HG02571 (cell line): ENCODE results near the gene RSPH9.
A peak's percentile ranks its signal among the peaks of the same experiment; 100 is the strongest.

Experiments
- ATAC-seq: cut with Tn5 transposase; IDR thresholded peaks from one replicate; pipeline ENCODE4 v1.9.1; 2021; ENCODE audit warnings: mild to moderate bottlenecking, moderate library complexity; ENCODE audit not compliant: unreplicated experiment

The RSPH9 gene, protein sequence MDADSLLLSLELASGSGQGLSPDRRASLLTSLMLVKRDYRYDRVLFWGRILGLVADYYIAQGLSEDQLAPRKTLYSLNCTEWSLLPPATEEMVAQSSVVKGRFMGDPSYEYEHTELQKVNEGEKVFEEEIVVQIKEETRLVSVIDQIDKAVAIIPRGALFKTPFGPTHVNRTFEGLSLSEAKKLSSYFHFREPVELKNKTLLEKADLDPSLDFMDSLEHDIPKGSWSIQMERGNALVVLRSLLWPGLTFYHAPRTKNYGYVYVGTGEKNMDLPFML

DNA sequence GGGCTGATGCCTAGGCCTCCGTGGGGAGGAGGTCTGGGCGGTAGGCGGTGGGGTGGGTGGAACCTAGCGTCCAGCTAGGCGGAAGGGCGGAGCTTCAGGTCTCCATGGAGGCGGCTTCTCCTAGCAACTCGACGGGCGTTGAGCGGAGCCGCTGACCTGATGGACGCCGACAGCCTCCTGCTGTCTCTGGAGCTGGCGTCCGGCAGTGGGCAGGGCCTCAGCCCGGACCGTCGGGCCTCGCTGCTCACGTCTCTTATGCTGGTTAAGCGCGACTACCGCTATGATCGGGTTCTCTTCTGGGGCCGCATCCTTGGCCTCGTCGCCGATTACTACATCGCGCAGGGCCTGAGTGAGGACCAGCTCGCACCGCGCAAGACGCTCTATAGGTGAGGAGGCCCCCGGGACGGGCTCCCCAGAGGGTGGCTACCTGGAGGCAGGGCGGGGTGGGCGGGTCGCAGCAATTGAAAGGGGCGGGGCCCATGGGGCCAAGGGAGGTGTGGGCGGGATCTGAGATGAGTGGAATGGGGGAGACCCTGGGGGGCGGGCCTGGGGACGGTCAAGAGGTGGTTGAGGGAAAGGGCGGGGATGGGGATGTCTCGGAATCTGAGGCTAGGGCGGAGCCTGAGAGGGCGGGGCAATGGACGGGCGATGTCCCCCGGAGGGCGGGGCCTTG, at the start of gene RSPH9:
RSPH9 (plus strand) TSS at position 97 of the 673 bp plus-strand sequence; CDS start at position 160, 63 bp downstream.
- ATAC-seq = peak; percentile 75

DNA sequence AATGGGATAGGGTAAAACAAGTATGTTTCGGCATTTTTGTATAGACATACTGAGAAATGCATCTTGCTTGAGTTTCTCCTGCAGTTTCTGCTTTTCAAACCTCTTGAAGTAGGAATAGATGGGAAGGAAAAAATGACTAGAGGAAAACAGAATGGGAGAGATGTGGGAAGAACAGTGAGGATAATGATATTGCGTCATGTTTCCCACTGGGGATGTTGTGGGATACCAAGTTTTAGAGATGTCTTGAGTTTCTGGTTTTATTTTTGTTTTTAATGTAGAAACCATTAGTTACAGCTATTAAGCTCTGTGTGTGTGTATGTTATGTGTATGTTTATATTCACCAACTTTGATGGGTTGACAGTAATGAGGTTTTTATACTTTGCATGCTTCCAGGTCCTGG, 44.2 kb upstream of the RSPH9 start:
- no peak for ATAC-seq

DNA sequence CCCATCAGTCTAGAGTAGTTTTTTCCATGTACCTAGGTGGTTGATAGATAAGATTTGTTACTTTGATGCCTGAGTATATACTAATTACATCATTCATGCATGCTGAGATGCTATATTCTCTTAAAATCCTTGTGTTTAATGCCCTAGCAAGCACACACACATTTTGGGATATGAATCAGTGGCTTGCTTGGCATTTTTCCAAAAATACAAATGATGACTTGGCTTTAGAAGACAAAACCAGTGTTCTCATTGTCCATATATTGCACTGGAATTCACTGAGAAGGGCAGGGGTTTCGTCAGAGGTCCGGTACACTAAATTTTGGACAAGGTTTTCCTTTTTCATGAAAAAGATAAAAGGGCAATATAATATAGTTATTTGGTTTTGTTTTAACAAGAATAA, 40.7 kb upstream of the RSPH9 start:
- no peak for ATAC-seq

DNA sequence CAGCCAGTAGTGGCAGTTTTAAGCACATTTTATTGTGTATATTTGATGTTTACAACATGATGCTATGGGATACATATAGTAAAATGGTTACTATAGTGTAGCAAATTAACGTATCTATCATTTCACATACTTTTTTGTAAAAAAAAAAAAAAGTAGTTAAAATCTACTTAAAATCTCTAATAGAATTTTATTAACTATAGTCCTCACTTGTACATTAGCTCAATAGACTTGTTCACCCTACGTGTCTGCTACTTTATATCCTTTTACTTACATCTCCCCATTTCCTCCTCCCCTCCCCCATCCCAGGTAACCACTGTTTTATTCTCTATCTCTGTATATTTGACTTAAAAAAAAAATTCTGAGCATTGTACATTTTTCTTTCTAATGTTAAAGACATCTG, 38.8 kb upstream of the RSPH9 start:
- ATAC-seq = no peak

DNA sequence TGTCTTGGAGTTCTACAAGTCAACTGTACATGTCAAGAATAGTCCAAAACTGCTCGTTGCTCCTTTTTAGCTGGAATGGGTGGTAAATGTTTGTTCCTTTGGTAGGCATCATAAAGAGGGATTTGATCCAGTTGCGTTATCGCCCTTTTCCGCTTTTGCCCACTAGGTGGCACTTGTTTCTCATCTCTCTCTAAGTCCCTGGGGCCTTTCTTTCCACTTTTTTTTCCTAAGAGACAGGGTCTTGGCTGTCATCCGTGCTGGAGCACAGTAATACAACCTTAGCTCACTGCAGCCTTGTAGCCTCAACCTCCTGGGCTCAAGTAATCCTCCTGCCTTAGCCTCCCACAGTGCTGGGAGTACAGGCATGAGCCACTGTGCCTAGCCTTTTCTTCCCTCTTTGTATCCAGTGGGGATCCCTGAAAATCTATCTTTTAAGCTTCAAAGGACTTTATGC, 36.5 kb upstream of the RSPH9 start:
- ATAC-seq = no peak

DNA sequence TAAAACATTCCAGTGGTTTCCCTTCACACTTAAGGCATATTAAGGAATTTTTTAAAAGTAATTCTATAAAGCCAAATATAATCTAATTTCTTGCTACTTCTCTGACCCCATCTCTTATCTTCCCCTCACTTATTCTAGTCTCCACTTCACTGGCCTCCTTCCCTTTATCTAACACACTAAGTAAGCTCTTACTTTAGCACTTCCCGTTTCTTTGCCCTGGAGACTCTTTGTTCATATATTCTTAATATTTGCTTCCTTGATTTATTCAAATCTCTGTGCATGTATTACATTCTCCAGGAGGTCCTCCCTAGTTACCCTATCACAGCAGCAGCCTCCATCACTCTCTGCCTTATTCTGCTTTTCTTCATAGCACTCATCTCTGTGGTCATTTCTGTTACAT, 36.0 kb upstream of the RSPH9 start:
- no peak for ATAC-seq

DNA sequence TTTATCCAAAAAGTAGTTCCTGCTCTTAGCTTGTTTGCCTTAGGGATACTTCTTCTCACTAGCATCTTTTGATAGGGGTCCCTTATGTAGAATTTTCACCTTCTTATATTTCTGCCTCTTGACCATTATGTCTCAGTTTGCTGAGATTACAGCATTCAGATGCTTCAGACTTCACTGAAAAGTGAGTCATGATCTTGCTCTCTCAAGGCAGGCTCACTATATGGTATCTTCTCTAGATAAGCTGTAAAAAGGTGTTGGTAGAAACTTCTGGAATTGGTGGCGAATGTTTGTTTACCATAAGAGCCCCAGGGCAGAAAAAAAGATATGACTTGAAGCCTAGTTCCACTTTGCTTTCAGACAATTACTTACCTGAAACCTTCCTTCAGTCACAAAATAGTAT, 35.4 kb upstream of the RSPH9 start:
- ATAC-seq = no peak

DNA sequence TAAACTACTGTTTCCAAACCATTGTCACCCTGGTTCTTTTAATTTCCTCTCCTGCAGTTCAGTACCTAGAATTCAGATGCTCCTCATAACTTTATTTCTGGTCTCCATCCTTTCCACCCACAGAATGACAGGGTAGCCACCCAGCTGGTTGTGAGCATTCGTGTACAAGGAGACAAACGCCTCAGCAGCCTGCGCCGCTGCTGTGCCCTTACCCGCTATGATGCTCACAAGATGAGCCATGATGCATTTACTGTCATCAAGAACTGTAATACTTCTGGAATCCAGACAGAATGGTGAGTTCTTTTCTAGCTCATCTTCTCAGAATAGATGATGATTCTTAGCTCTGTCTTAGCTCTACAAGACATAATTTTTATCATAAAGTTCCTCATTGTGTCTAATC, 34.4 kb upstream of the RSPH9 start:
- no peak for ATAC-seq

DNA sequence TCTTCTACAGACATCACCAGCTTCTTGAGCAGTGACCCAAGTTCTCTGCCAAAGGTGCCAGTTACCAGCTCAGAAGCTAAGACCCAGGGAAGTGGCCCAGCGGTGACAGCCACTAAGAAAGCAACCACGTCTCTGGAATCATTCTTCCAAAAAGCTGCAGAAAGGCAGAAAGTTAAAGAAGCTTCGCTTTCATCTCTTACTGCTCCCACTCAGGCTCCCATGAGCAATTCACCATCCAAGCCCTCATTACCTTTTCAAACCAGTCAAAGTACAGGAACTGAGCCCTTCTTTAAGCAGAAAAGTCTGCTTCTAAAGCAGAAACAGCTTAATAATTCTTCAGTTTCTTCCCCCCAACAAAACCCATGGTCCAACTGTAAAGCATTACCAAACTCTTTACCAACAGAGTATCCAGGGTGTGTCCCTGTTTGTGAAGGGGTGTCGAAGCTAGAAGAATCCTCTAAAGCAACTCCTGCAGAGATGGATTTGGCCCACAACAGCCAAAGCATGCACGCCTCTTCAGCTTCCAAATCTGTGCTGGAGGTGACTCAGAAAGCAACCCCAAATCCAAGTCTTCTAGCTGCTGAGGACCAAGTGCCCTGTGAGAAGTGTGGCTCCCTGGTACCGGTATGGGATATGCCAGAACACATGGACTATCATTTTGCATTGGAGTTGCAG, 31.0 kb upstream of the RSPH9 start:
- ATAC-seq = no peak

DNA sequence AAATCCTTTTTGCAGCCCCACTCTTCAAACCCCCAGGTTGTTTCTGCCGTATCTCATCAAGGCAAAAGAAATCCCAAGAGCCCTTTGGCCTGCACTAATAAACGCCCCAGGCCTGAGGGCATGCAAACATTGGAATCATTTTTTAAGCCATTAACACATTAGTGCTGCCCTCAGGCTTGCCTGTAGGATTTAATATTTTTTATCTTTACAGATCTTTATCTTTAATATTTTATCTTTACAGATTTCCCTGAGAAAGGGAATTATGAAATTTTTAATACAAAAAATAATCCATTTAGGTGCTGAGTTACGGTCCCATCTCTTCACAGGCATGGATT, 30.5 kb upstream of the RSPH9 start:
- ATAC-seq = no peak

DNA sequence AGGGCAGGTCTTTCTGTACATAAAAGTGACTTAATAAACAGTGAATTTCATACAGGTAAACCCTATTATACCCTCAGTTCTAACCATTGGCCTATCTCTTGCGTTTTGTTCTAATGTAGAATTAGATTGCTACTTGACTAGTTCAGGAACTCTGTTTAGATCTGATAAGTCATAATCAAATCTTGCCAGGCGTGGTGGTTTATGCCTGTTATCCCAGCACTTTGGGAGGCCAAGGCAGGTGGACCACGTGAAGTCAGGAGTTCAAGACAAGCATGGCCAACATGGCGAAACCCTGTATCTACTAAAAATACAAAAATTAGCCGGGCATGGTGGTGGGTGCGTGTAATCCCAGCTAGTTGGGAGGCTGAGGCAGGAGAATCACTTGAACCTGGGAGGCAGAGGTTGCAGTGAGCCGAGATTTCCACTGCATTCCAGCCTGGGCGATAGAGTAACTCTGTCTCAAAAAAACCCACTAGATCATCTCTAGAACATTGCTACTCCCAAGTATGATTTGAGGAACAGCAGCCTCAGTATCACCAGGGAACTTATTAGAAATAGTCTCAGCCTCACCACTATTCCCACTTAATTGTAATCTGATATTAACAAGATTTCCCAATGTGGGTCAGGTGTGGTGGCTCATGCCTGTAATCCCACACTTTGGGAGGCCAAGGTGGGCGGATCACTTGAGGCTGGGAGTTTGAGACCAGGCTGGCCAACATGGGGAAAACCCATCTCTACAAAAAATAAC, 27.9 kb upstream of the RSPH9 start:
- no peak for ATAC-seq

DNA sequence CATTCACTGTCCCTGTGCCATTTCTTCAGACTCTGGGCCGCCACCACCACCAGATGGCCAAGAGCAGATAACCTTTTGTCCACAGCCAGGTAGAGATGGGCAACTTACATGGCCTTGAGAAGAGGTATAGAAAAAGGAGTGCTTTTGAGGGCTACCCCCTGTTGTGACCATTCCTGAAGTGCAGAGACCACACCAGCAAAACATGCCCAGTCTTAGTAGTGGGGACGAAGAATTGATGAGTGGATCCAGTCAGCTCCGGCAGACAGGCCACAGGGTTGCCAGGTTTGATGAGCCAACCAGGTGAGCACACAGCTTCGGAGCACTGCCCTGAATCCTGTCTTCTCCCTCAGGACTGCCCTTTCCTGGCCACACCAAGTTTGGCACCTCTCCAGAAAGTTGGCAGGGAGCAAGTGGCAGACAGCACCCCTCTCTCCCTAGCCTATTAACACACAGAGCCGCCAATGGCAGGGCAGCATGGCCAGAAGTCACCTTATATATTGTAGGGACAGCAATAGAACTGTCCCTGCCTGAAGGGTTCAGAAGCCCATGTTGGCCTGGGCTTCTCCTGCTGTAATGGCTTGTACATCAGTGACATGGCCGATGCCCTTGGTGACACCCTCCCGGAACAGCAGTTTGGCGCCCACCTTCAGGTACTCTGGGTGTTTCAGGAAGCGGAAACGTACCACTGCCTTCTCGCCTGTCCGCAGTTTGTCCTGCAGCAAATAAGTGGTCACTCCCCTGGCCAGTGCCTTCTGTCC, 23.6 kb upstream of the RSPH9 start:
- ATAC-seq = no peak

DNA sequence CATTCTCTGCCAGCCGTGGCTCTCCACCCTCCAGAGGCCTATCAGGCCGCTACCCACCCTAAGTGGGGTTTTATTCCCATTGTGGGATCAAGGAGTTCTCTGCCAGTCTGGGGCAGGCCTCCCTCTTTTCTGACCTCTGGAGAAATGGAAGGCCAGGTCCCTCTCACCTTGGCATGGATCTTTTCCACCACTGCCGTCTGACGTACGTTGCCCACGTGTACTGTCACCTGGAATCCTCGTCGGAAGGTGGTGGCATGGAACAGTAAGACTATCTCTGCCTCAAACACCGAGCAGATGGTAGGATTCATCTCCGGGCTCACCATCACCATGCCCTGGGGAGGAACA, 23.0 kb upstream of the RSPH9 start:
- no peak for ATAC-seq

DNA sequence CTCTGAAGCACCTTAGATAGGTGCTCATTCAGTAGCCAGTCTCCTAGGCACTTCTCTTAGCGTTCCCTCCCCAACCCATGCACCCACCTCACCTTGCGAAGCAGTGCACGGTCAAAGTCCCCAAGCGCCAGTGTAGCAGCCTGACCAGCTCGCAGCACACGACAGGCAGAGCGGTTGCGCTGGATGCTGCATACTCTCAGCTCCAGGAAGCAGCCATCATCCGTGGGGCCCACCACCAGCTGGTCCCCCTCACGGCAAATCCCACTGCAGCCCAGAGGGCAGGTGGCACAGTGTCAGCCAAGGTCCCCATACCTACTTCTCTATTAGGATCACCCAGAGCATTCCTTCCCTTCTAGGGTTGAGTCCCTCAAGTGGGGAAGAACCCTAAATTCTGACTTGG, 22.3 kb upstream of the RSPH9 start:
- no peak for ATAC-seq

DNA sequence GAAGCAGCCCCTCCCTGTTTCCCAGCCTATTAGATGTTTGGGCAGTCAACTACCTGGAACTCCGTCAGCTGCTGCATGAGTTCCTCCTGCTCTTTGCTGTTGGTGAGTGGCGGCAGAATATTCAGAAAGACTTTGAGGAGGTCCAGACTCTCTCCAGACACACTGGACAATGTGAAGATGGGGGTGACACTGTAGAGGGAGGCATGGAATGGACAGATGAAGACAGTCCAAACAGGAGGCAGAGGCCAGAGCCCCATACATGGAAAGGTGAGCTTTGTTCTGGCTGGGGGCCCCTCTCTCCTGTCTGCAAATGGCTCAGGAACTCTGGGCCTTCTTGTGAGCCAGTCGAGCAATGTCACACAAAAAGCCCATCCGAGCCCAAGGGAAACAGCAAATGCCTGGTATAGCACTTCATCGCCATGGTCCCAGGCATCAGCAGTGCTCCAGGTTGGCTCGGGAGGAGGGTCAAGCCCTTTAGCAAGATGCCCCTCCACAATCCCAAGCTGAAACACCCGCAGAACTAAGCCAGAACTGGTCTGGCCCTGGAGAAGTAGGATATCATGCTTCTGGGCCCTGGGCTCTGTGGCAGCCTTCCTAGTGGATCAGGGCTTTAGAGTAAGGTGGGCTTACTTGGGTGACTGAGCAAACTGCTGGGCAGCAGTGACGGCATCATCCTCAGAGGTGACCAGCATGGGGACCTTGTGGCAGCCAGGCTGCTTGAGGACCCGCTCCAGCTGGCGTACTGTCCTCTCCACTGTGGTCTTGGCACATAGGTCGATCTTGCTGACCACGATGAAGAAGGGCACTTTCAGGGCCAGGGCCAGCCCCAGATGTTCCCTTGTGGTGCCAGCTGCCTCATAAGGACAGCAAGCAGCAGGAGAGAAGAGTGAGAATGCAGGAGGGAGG, 20.7 kb upstream of the RSPH9 start:
- no peak for ATAC-seq

DNA sequence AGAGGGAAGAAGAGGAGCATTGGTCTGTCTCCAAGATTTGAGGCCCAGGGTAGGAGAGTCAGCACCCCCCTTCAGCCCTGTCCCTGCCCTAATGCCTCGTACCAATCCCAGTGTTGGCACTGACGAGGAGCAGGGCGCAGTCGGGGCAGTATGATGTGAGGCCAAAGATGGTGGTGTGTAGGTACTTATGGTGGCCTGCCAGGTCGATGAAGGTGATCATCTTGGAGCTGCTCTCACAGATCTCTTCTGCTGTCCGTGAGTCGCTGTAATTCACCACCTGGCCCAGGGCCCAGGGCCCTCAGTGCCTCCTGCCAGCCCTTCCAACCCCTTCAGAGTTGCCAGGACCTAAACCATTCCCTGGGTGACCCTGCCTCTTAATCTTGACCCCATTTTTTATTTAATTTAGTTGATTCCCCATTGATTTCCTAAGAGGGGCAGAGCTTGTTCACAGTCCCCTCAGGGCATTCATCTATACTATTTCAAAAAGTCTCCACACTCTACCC, 20.0 kb upstream of the RSPH9 start:
- ATAC-seq = no peak

DNA sequence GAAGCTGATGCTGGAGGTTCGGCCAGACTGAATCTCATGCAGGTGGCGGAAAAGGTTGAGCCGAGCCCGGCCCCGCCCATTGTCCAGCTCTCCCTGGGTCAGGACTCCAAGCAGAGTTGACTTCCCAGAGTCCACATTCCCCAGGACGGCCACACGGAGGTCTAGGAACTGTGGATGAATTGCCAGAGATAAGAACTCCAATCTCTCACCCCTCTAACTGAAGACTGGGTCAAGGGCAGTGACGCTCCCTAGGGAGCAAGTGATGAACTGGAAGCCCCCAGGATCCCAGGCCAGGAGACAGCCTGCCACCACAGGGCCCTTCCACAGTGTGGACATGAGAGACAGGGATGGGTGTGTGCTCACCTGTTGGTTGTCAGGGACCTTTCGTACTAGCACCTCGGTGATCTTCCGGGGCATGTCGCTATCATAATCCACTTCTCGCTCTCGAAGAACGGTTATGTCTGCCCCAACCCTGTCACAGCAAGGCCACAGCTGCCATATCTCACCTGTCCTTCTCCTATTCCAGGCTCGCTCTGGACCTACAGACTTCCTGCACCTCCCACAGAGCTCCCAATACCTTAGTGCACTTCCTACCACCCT, 19.3 kb upstream of the RSPH9 start:
- no peak for ATAC-seq

DNA sequence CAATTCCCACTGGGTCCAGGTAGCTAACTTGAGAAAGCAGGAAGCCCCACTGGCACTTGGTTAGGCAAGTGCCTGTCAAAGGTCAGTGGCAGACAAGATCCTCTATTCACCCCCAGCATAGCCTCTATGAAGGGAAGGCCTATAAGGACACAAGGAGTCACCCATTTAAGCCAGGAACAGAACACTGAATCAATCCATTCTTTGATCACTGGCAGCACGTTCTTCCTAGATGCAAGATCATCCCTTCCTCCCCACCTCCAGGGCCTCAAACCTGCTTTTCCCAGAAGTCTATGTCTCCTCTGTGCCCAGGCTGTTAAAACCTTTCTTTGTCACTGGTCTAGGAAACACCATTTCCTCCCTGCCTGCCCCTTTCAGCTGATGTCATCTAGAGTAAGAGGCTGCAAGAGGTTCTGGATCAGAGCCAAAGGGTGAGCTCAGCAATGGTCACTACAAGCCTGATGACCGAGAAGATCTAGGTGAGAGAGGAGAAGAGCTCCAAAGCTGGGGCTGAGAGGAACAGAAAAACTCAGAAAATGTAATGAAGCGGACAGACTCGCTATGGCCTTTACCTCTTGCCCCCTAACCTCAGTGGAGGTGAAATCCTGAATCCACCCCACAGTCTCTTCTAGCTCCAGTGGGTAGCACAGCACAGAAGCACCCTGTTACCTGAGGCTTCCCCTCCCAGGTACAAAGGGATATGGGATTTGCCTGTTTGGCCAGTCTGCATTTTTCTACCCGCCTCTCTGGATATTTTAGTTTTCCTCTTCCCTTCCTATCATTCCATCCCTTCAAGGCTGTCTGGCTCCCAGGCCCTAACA, 17.6 kb upstream of the RSPH9 start:
- no peak for ATAC-seq
